GM12878 (cell line): Measurements from ENCODE around the gene PPP4R1. TPM values are rescaled to one million over a fixed set of nuclear protein-coding genes. Genes with fewer than 3 reads are reported as not detected.

Source experiments
- ATAC-seq: fragments of 200-7000 bp; cut with Tn5 transposase; 3 replicates; pipeline ENCODE4 v1.9.1; 2020; ENCODE audit warnings: mild to moderate bottlenecking, moderate library complexity
- BruUV-seq: library from RNA; stranded (reverse); fragments of 400-500 nt; replicated peaks from 2 replicates; lab custom pipeline; 2021; lab: Mats Ljungman, UMichigan
- CTCF ChIA-PET: fragments of 300-600 bp; sonication (Branson Sonifier 250); formaldehyde crosslinking; extraction: SDS; loops from one replicate; lab custom pipeline; 2021; ENCODE audit warnings: inconsistent platforms; lab: Yijun Ruan, JAX
- POLR2A ChIA-PET: fragments of 350-600 bp; formaldehyde crosslinking; extraction: SDS; loops from one replicate; lab custom pipeline; 2021; ENCODE audit warnings: inconsistent platforms; lab: Charles Lee
- RAD21 ChIA-PET: fragments of 300-600 bp; sonication (Branson Sonifier 250); formaldehyde crosslinking; loops from one replicate; lab custom pipeline; 2023; ENCODE audit warnings: antibody characterized with exemption; ENCODE audit not compliant: unreplicated experiment; lab: Charles Lee
- SMC1A ChIA-PET: fragments of 300-600 bp; sonication (Branson Sonifier 250); formaldehyde crosslinking; loops from one replicate; lab custom pipeline; 2023; ENCODE audit not compliant: unreplicated experiment, uncharacterized antibody; lab: Charles Lee
- DNase-seq: peaks from one replicate; pipeline ENCODE4 v3.0.0-alpha.2; 2011; ENCODE audit warnings: low read depth, low spot score
- FAIRE-seq: peaks from 3 replicates; lab custom pipeline; 2011; peaks lifted over from hg19 to GRCh38; lab: Jason Lieb, UNC
- H2AFZ ChIP-seq: 2 replicates; pipeline ENCODE4 v1.6.0; 2011; ENCODE audit warnings: low read depth, low read length, control low read depth; ENCODE audit not compliant: control insufficient read depth
- H3K27ac ChIP-seq: 2 replicates; pipeline ENCODE4 v1.5.1; 2011; ENCODE audit warnings: control low read depth; ENCODE audit not compliant: control insufficient read depth, insufficient read depth
- H3K27me3 ChIP-seq, 2 experiments: replicated peaks in 1 of 2; 2 replicates each; pipeline versions ENCODE4 v1.6.0 to v1.6.1; 2011; ENCODE audit warnings: low read length in 1 of 2; ENCODE audit not compliant: control insufficient read depth in 2 of 2, insufficient read depth in 2 of 2
- H3K36me3 ChIP-seq, 2 experiments: 2 replicates each; pipeline ENCODE4 v1.5.1; 2011; ENCODE audit warnings: low read length in 1 of 2; ENCODE audit not compliant: control insufficient read depth in 2 of 2, insufficient read depth in 2 of 2
- H3K4me1 ChIP-seq: 2 replicates; pipeline ENCODE4 v1.6.1; 2011; ENCODE audit warnings: mild to moderate bottlenecking, low read length, moderate library complexity, mixed read lengths; ENCODE audit not compliant: control insufficient read depth, insufficient read depth
- H3K4me2 ChIP-seq: 2 replicates; pipeline ENCODE4 v1.6.0; 2011; ENCODE audit warnings: control low read depth; ENCODE audit not compliant: control insufficient read depth, insufficient read depth
- H3K4me3 ChIP-seq: fragments of 200-600 bp; sonication (generic); 2 replicates; pipeline ENCODE4 v1.5.1; 2016
- H3K79me2 ChIP-seq: 2 replicates; pipeline ENCODE4 v1.6.0; 2011; ENCODE audit warnings: low read length; ENCODE audit not compliant: control insufficient read depth, insufficient read depth
- H3K9ac ChIP-seq: 2 replicates; pipeline ENCODE4 v1.8.0; 2011; ENCODE audit warnings: low read length, control low read depth, mixed read lengths; ENCODE audit not compliant: control insufficient read depth, insufficient read depth
- H3K9me3 ChIP-seq: replicated peaks from 3 replicates; pipeline ENCODE4 v1.5.1; 2011; ENCODE audit warnings: mild to moderate bottlenecking, low read length; ENCODE audit not compliant: control insufficient read depth, insufficient read depth
- H4K20me1 ChIP-seq: 2 replicates; pipeline ENCODE4 v1.6.0; 2011; ENCODE audit not compliant: control insufficient read depth, insufficient read depth
- ASH2L ChIP-seq: fragments of 300-600, 200-600 bp; sonication (generic); IDR thresholded peaks from 2 replicates; pipeline ENCODE4 v1.6.1; 2017; ENCODE audit warnings: low read depth, mild to moderate bottlenecking, borderline replicate concordance
- ATF3 ChIP-seq: IDR thresholded peaks from 2 replicates; pipeline ENCODE4 v1.6.1; 2011; ENCODE audit warnings: low read depth, mild to moderate bottlenecking, low read length, moderate library complexity, borderline replicate concordance; ENCODE audit errors: extremely low read depth
- ATF7 ChIP-seq: fragments of 450-650 bp; IDR thresholded peaks from 2 replicates; pipeline ENCODE4 v1.6.1; 2016; ENCODE audit warnings: low read depth, mild to moderate bottlenecking
- CHD2 ChIP-seq: IDR thresholded peaks from 2 replicates; pipeline ENCODE4 v1.6.1; 2011; ENCODE audit warnings: low read depth, low read length, improper control_type of control experiment, borderline replicate concordance
- EED ChIP-seq: sonication (generic); IDR thresholded peaks from 2 replicates; pipeline ENCODE4 v1.6.1; 2016; ENCODE audit warnings: antibody characterized with exemption, low read depth
- ETV6 ChIP-seq, 2 experiments: fragments of 450-650 bp in 1 of 2; IDR thresholded peaks in 1 of 2; conservative IDR thresholded peaks in 1 of 2; 2 replicates each; pipeline ENCODE4 v1.6.1; 2014; ENCODE audit warnings: antibody characterized with exemption in 1 of 2, borderline replicate concordance in 1 of 2, low read depth in 1 of 2, mild to moderate bottlenecking in 1 of 2, moderate library complexity in 1 of 2
- MEF2A ChIP-seq: IDR thresholded peaks from 2 replicates; pipeline ENCODE4 v1.6.1; 2011; ENCODE audit warnings: low read depth, mild to moderate bottlenecking, low read length, moderate library complexity; ENCODE audit not compliant: insufficient read depth
- MEF2B ChIP-seq: fragments of 450-650 bp; IDR thresholded peaks from 2 replicates; pipeline ENCODE4 v1.6.1; 2018; ENCODE audit warnings: mild to moderate bottlenecking, moderate library complexity; ENCODE audit not compliant: partially characterized antibody, poor library complexity, severe bottlenecking
- MTA3 ChIP-seq: IDR thresholded peaks from 2 replicates; pipeline ENCODE4 v1.6.1; 2012; ENCODE audit warnings: low read length, inconsistent platforms, borderline replicate concordance
- RB1 ChIP-seq: fragments of 450-650 bp; formaldehyde crosslinking; IDR thresholded peaks from 2 replicates; pipeline ENCODE4 v1.6.1; 2017; ENCODE audit warnings: mild to moderate bottlenecking, borderline replicate concordance
- RBBP5 ChIP-seq: fragments of 200-600 bp; sonication (generic); conservative IDR thresholded peaks from 2 replicates; pipeline ENCODE4 v1.6.1; 2016
- RELA ChIP-seq: fragments of 450-650 bp; IDR thresholded peaks from 2 replicates; pipeline ENCODE4 v1.8.0; 2014; ENCODE audit warnings: borderline replicate concordance; ENCODE audit not compliant: partially characterized antibody
- SIX5 ChIP-seq: IDR thresholded peaks from 2 replicates; pipeline ENCODE4 v1.6.1; 2011; ENCODE audit warnings: mild to moderate bottlenecking, low read depth, low read length, moderate library complexity; ENCODE audit not compliant: severe bottlenecking
- SREBF2 ChIP-seq: IDR thresholded peaks from 2 replicates; pipeline ENCODE4 v1.6.1; 2012; ENCODE audit warnings: mild to moderate bottlenecking, low read length
- TAF1 ChIP-seq: IDR thresholded peaks from 2 replicates; pipeline ENCODE4 v1.6.1; 2011; ENCODE audit warnings: mild to moderate bottlenecking, low read depth, low read length, borderline replicate concordance
- TCF7 ChIP-seq: IDR thresholded peaks from 2 replicates; pipeline ENCODE4 v1.6.1; 2014; ENCODE audit warnings: antibody characterized with exemption, borderline replicate concordance
- ZBED1 ChIP-seq: IDR thresholded peaks from 2 replicates; pipeline ENCODE4 v1.6.1; 2016; ENCODE audit warnings: borderline replicate concordance
- ZNF24 ChIP-seq: fragments of 450-650 bp; IDR thresholded peaks from 2 replicates; pipeline ENCODE4 v1.6.1; 2017; ENCODE audit warnings: antibody characterized with exemption, mild to moderate bottlenecking
- WGBS: methylation state at CpG from one replicate; pipeline ENCODE4 v1.1.6; 2016; ENCODE audit warnings: low lambda C conversion rate; ENCODE audit not compliant: insufficient replicate concordance, insufficient coverage; ENCODE audit errors: missing lambda C conversion rate; 5-methylcytosine and 5-hydroxymethylcytosine counted together
- in situ Hi-C: fragments of 300-500 bp; cut with MboI; formaldehyde crosslinking; loops from 9 replicates; pipeline ENCODE4 v1.14.3; 2018; ENCODE audit warnings: mixed read lengths
- intact Hi-C: fragments of 100-400 bp; cut with micrococcal nuclease; formaldehyde crosslinking; loops from one replicate; pipeline ENCODE4 v1.14.2; 2022; ENCODE audit not compliant: unreplicated experiment
- polyA plus RNA-seq, 11 experiments: library from polyadenylated mRNA; depleted of rRNA in 4 of 11; unstranded in 6 of 11; stranded (reverse) in 5 of 11; fragments of >200 nt; fragmentation: Nextera tagmentation in 4 of 11; fragmentation: Illumina TruSeq in 1 of 11; extraction: Ambion mirVana in 4 of 11; extraction: Trizol in 1 of 11; gene quantifications; 1 replicate in 1 of 11; 2 replicates in 10 of 11; pipeline versions ENCODE4 v1.2.1 to v1.2.3, GENCODE V29; 2011 to 2016; ENCODE audit warnings: inconsistent platforms in 2 of 11, missing spikeins in 2 of 11, low read depth in 1 of 11
- total RNA-seq, 4 experiments: library from RNA; depleted of rRNA in 3 of 4; stranded (reverse); fragments of >200 nt in 3 of 4; fragmentation: Illumina TruSeq in 1 of 4; extraction: Trizol in 1 of 4; gene quantifications; 2 replicates each; pipeline versions ENCODE4 v1.2.1 to v1.2.3, GENCODE V29; 2013 to 2021
- TF ChIP-seq, protein P1 (sequence below): fragments of 450-650 bp; IDR thresholded peaks from 2 replicates; pipeline ENCODE4 v1.6.1; 2016; ENCODE audit warnings: mild to moderate bottlenecking
- TF ChIP-seq, protein P2 (sequence below): fragments of 450-650 bp; IDR thresholded peaks from 2 replicates; pipeline ENCODE4 v1.6.1; 2017; ENCODE audit warnings: antibody characterized with exemption, mild to moderate bottlenecking, moderate library complexity

PPP4R1 gene
- total and polyA plus RNA-seq, 10 of the 15 experiments (the other 5 are each of a cell fraction or from before 2014, with no cell fraction given), result 10.9 to 44.4 (median 26.0) TPM

DNA sequence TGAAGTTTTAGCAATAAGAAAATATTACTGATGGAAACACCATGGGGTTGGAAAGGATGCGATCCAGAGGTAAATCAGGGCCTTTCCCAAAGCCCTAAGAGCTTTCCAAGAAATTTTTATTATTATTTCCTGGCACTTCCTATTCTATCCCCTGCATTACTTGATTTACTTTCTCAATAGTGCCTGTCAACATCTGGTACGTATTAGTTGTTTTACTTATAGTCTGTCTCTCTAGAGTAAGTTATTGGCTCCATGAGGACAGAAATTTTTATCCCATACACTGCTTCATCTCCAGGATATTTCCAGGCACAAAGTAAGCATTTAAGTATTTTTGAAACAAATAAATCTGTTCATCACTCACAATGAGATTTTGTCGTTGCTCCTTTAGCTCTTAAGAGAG, 18.1 kb downstream of the PPP4R1 start:
- no peak for ATAC-seq
- in situ Hi-C loops (no loop called here), intact Hi-C loops (no loop called here)
- no peak for DNase-seq
- TF ChIP-seq ASH2L (no peak), ZBED1 (no peak), TAF1 (no peak), RBBP5 (no peak), EED (no peak), SREBF2 (no peak), ETV6 (conservative IDR thresholded peaks at IDR 0.05 in 1 of 2, IDR thresholded peaks at IDR 0.05 in 1 of 2; ENCODE audit: borderline replicate concordance in 1 of 2, low read depth in 1 of 2) (no peak), MEF2A (no peak), RELA (no peak), CHD2 (no peak), MTA3 (no peak), SIX5 (no peak), MEF2B (no peak), RB1 (no peak), ATF7 (no peak), ZNF24 (no peak), TCF7 (no peak), ATF3 (no peak)
- TF ChIP-seq, protein P1, sequence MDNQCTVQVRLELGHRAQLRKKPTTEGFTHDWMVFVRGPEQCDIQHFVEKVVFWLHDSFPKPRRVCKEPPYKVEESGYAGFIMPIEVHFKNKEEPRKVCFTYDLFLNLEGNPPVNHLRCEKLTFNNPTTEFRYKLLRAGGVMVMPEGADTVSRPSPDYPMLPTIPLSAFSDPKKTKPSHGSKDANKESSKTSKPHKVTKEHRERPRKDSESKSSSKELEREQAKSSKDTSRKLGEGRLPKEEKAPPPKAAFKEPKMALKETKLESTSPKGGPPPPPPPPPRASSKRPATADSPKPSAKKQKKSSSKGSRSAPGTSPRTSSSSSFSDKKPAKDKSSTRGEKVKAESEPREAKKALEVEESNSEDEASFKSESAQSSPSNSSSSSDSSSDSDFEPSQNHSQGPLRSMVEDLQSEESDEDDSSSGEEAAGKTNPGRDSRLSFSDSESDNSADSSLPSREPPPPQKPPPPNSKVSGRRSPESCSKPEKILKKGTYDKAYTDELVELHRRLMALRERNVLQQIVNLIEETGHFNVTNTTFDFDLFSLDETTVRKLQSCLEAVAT, result no peak
- TF ChIP-seq, protein P2, sequence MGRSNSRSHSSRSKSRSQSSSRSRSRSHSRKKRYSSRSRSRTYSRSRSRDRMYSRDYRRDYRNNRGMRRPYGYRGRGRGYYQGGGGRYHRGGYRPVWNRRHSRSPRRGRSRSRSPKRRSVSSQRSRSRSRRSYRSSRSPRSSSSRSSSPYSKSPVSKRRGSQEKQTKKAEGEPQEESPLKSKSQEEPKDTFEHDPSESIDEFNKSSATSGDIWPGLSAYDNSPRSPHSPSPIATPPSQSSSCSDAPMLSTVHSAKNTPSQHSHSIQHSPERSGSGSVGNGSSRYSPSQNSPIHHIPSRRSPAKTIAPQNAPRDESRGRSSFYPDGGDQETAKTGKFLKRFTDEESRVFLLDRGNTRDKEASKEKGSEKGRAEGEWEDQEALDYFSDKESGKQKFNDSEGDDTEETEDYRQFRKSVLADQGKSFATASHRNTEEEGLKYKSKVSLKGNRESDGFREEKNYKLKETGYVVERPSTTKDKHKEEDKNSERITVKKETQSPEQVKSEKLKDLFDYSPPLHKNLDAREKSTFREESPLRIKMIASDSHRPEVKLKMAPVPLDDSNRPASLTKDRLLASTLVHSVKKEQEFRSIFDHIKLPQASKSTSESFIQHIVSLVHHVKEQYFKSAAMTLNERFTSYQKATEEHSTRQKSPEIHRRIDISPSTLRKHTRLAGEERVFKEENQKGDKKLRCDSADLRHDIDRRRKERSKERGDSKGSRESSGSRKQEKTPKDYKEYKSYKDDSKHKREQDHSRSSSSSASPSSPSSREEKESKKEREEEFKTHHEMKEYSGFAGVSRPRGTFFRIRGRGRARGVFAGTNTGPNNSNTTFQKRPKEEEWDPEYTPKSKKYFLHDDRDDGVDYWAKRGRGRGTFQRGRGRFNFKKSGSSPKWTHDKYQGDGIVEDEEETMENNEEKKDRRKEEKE, result no peak
- peaks cover 2% of the 10 kb centered on the region; the same call in 2 of the 3 replicates for H3K9me3 ChIP-seq
- H3K79me2 ChIP-seq, result peaks cover 2% of the 10 kb centered on the region
- SMC1A ChIA-PET, result interaction anchor here (0.8 to 1.7 kb wide), 3 partner anchors 10 to 17 kb away, joined by 4 to 6 read pairs (median 4); no protein-coding TSS in a partner anchor
- POLR2A ChIA-PET, result no interaction called here
- CTCF ChIA-PET, result interaction anchor here (1.2 kb wide), 1 partner anchor 16 kb away, joined by 7 read pairs; no protein-coding TSS in a partner anchor
- no peak overlapping the region; the same call in 1 of the 2 replicates for H3K27ac ChIP-seq
- H4K20me1 ChIP-seq, result no peaks in the 10 kb centered on the region
- H2AFZ ChIP-seq, result no peak overlapping the region
- peaks cover 0 to 5% of the 10 kb centered on the region in 2 experiments; a peak in 1 of 4 replicates for H3K36me3 ChIP-seq
- RAD21 ChIA-PET, result interaction anchor here (1.1 kb wide), 1 partner anchor 77 kb away, joined by 3 read pairs; no protein-coding TSS in a partner anchor
- no TSS peak for BruUV-seq
- 33% methylated on average over 3 of the region's 3 CpGs for WGBS
- FAIRE-seq, result no peak
- peaks cover 14% of the 10 kb centered on the region for H3K4me1 ChIP-seq
- H3K27me3 ChIP-seq, result no peaks in the 10 kb centered on the region
- no peak overlapping the region for H3K4me3 ChIP-seq
- H3K4me2 ChIP-seq, result no peak overlapping the region
- no peak overlapping the region for H3K9ac ChIP-seq
